GM06990 (cell line): ENCODE data around the gene USP17L30.
"Not testable (repeated sequence)": the region's sequence is repeated elsewhere in the genome, so short reads cannot be mapped to it uniquely, and the experiment has no call there.

Experiments used
- DNase-seq: peaks from one replicate; pipeline ENCODE4 v3.0.0-alpha.2; 2011; ENCODE audit not compliant: insufficient read length; ENCODE audit errors: extremely low read depth
- H3K27me3 ChIP-seq: replicated peaks from 2 replicates; pipeline ENCODE4 v1.6.0; 2011; ENCODE audit warnings: low read length; ENCODE audit not compliant: control insufficient read depth, insufficient read depth
- H3K36me3 ChIP-seq: 2 replicates; pipeline ENCODE4 v1.5.1; 2011; ENCODE audit warnings: low read length; ENCODE audit not compliant: control insufficient read depth, insufficient read depth
- H3K4me3 ChIP-seq: replicated peaks from 2 replicates; pipeline ENCODE4 v1.5.1; 2011; ENCODE audit warnings: low read depth, mild to moderate bottlenecking, control low read depth, low read length
- CTCF ChIP-seq: IDR thresholded peaks from 2 replicates; pipeline ENCODE4 v1.5.1; 2011; ENCODE audit warnings: low read length, control low read depth, mild to moderate bottlenecking, inconsistent platforms; ENCODE audit not compliant: insufficient read depth, poor library complexity, severe bottlenecking

The USP17L30 gene

GRCh38 chr4:9381012-9381534 lies 18.1 kb downstream of the USP17L30 start:
- peak; percentile 18 for TF ChIP-seq CTCF
- not testable (repeated sequence) for H3K36me3 ChIP-seq, H3K4me3 ChIP-seq

GRCh38 chr4:9384126-9384525 lies 21.2 kb downstream of the USP17L30 start:
- Histone ChIP-seq H3K4me3 (no peak overlapping the region), H3K27me3 (no peaks in the 10 kb centered on the region), H3K36me3 (no peaks in the 10 kb centered on the region)
- no peak for DNase-seq
- TF ChIP-seq CTCF, result no peak

More at GRCh38 chr4:9381012-9381534, 18.1 kb downstream of the USP17L30 start:
- DNase-seq, result peak; percentile 34
- not testable (repeated sequence) for H3K27me3 ChIP-seq

- not testable (repeated sequence) for H3K4me3 ChIP-seq, H3K36me3 ChIP-seq, DNase-seq, H3K27me3 ChIP-seq
Measured at GRCh38 chr4:9389001-9389400, 26.1 kb downstream of the USP17L30 start.

- H3K36me3 ChIP-seq, DNase-seq, H3K4me3 ChIP-seq, H3K27me3 ChIP-seq: not testable (repeated sequence)
Measured at GRCh38 chr4:9405774-9406173, 42.8 kb downstream of the USP17L30 start.

GRCh38 chr4:9406491-9406890 lies 43.6 kb downstream of the USP17L30 start:
- not testable (repeated sequence) for DNase-seq, H3K36me3 ChIP-seq, H3K27me3 ChIP-seq, H3K4me3 ChIP-seq

- Histone ChIP-seq H3K4me3 (no peak overlapping the region), H3K36me3 (no peaks in the 10 kb centered on the region), H3K27me3 (no peaks in the 10 kb centered on the region)
- no peak for TF ChIP-seq CTCF
- no peak for DNase-seq
Measured at GRCh38 chr4:9409793-9410192, 46.9 kb downstream of the USP17L30 start.
